ENCODE data around the gene RTL1.

Gene RTL1

GRCh38 chr14:100903672-100904185 lies at the start of gene RTL1:
Gene RTL1 (minus strand): TSS chr14:100903722. CDS start chr14:100884788, 18,934 bp downstream.
- no peak for DNase-seq

GRCh38 chr14:100950024-100950423 lies 46.5 kb upstream of the RTL1 start:
- no peak for DNase-seq

GRCh38 chr14:100944052-100944451 lies 40.5 kb upstream of the RTL1 start:
- no peak for DNase-seq

GRCh38 chr14:100930270-100930669 lies 26.7 kb upstream of the RTL1 start:
- DNase-seq: no peak

- DNase-seq: no peak
These were observed 12.0 kb upstream of the RTL1 start for GRCh38 chr14:100915560-100915959.

GRCh38 chr14:100914597-100915021 lies 11.1 kb upstream of the RTL1 start:
- DNase-seq: no peak

GRCh38 chr14:100911665-100912316 lies 8.3 kb upstream of the RTL1 start:
- DNase-seq: no peak

- DNase-seq: no peak
These were observed 7.6 kb upstream of the RTL1 start for GRCh38 chr14:100910888-100911664.

- no peak for DNase-seq
These were observed 5.9 kb upstream of the RTL1 start for GRCh38 chr14:100909439-100909838.

GRCh38 chr14:100907240-100907639 lies 3.7 kb upstream of the RTL1 start:
- DNase-seq: no peak

- no peak for DNase-seq
These were observed 2.9 kb upstream of the RTL1 start for GRCh38 chr14:100906420-100906819.

- DNase-seq: no peak
These were observed 1.6 kb upstream of the RTL1 start for GRCh38 chr14:100905166-100905565.

GRCh38 chr14:100904307-100905087 lies 975 bp upstream of the RTL1 start:
- no peak for DNase-seq

- no peak for DNase-seq
These were observed 421 bp downstream of the RTL1 start for GRCh38 chr14:100903134-100903468.

- DNase-seq: no peak
These were observed 1.0 kb downstream of the RTL1 start for GRCh38 chr14:100902295-100903133.

GRCh38 chr14:100901391-100902183 lies 1.9 kb downstream of the RTL1 start:
- DNase-seq: no peak

GRCh38 chr14:100900837-100901390 lies 2.6 kb downstream of the RTL1 start:
- DNase-seq: no peak

- DNase-seq: no peak
These were observed 3.4 kb downstream of the RTL1 start for GRCh38 chr14:100899884-100900771.

- no peak for DNase-seq
These were observed 4.3 kb downstream of the RTL1 start for GRCh38 chr14:100898935-100899883.
